Smooth muscle cell (in vitro differentiated cells): ENCODE data around the gene UGT1A3. TPM values are rescaled to one million over a fixed set of nuclear protein-coding genes. Genes with fewer than 3 reads are reported as not detected.
"Not testable (repeated sequence)": the region's sequence is repeated elsewhere in the genome, so short reads cannot be mapped to it uniquely, and the experiment has no call there.

Experiments
- DNase-seq: peaks from one replicate; lab custom pipeline; 2025; ENCODE audit not compliant: unreplicated experiment; lab: John Stamatoyannopoulos, UW
- H2AFZ ChIP-seq: fragments of 200-600 bp; sonication (generic); 2 replicates; pipeline ENCODE4 v1.6.0; 2016; ENCODE audit warnings: antibody characterized with exemption, low read depth, mild to moderate bottlenecking
- H3F3A ChIP-seq: fragments of 200-600 bp; sonication (generic); 2 replicates; pipeline ENCODE4 v1.6.0; 2017; ENCODE audit warnings: antibody characterized with exemption, low read depth
- H3K27ac ChIP-seq: fragments of 200-600 bp; sonication (generic); 2 replicates; pipeline ENCODE4 v1.5.1; 2016; ENCODE audit warnings: low read depth, mild to moderate bottlenecking
- H3K27me3 ChIP-seq: fragments of 200-600 bp; sonication (generic); 2 replicates; pipeline ENCODE4 v1.6.1; 2016; ENCODE audit warnings: low read depth, mild to moderate bottlenecking
- H3K36me3 ChIP-seq: fragments of 200-600 bp; sonication (generic); 2 replicates; pipeline ENCODE4 v1.5.1; 2016; ENCODE audit warnings: low read depth
- H3K4me1 ChIP-seq: fragments of 200-600 bp; sonication (generic); 2 replicates; pipeline ENCODE4 v1.5.1; 2016; ENCODE audit warnings: low read depth
- H3K4me2 ChIP-seq: fragments of 200-600 bp; sonication (generic); 2 replicates; pipeline ENCODE4 v1.6.0; 2016; ENCODE audit warnings: mild to moderate bottlenecking
- H3K4me3 ChIP-seq: fragments of 200-600 bp; sonication (generic); 2 replicates; pipeline ENCODE4 v1.5.1; 2016; ENCODE audit warnings: mild to moderate bottlenecking
- H3K79me2 ChIP-seq: fragments of 200-600 bp; sonication (generic); 2 replicates; pipeline ENCODE4 v1.6.0; 2016; ENCODE audit warnings: low read depth, mild to moderate bottlenecking
- H3K9ac ChIP-seq: fragments of 200-600 bp; sonication (generic); 2 replicates; pipeline ENCODE4 v1.6.0; 2016; ENCODE audit warnings: low read depth
- H3K9me3 ChIP-seq: fragments of 200-600 bp; sonication (generic); replicated peaks from 2 replicates; pipeline ENCODE4 v1.5.1; 2016; ENCODE audit warnings: low read depth
- H4K20me1 ChIP-seq: fragments of 200-600 bp; sonication (generic); 2 replicates; pipeline ENCODE4 v1.6.0; 2016; ENCODE audit warnings: low read depth
- CTCF ChIP-seq: fragments of 200-600 bp; sonication (generic); IDR thresholded peaks from 2 replicates; pipeline ENCODE4 v1.5.1; 2017; ENCODE audit warnings: borderline replicate concordance, mild to moderate bottlenecking, antibody characterized with exemption; ENCODE audit not compliant: insufficient read depth, poor library complexity, severe bottlenecking
- WGBS: methylation state at CpG from one replicate; pipeline ENCODE4 v1.1.7; 2016; ENCODE audit warnings: low lambda C conversion rate; 5-methylcytosine and 5-hydroxymethylcytosine counted together
- polyA plus RNA-seq: library from polyadenylated mRNA; unstranded; fragments of >200 nt; fragmentation: Nextera tagmentation; extraction: Ambion mirVana; gene quantifications from 2 replicates; pipeline ENCODE4 v1.2.1, GENCODE V29; 2016
- total RNA-seq: library from RNA; depleted of rRNA; stranded (reverse); fragments of >200 nt; gene quantifications from 2 replicates; pipeline ENCODE4 v1.2.3, GENCODE V29; 2014

UGT1A3 gene
- total and polyA plus RNA-seq, 2 experiments from 2014 or later, result not detected

GRCh38 chr2:233712611-233713261, 16.1 kb upstream of the UGT1A3 start, which contains the start of gene UGT1A5:
TSS of gene UGT1A5 (plus strand) at chr2:233712907. CDS start at chr2:233712992, 85 bp downstream.
- Histone ChIP-seq H4K20me1 (no peaks in the 10 kb centered on the region), H3K4me2 (no peak within 1 kb of the TSS), H3K79me2 (no peaks in the 10 kb centered on the region), H3K4me3 (no peak within 1 kb of the TSS), H3K4me1 (no peaks in the 10 kb centered on the region), H3K9ac (no peak within 1 kb of the TSS), H3F3A (no peaks in the 10 kb centered on the region), H3K27me3 (no peaks in the 10 kb centered on the region), H3K27ac (no peak within 1 kb of the TSS), H3K36me3 (no peaks in the 10 kb centered on the region), H2AFZ (no peak within 1 kb of the TSS), H3K9me3 (no peaks in the 10 kb centered on the region)
- TF ChIP-seq CTCF, result no peak
- WGBS, result 92% methylated on average over 14 of the region's 14 CpGs
- DNase-seq, result no peak

GRCh38 chr2:233713262-233713615, 15.6 kb upstream of the UGT1A3 start:
- Histone ChIP-seq H3K36me3 (no peaks in the 10 kb centered on the region), H3K4me3 (no peak overlapping the region), H3K4me2 (no peak overlapping the region), H3K27ac (no peak overlapping the region), H2AFZ (no peak overlapping the region), H3F3A (no peaks in the 10 kb centered on the region), H3K9me3 (no peaks in the 10 kb centered on the region), H3K79me2 (no peaks in the 10 kb centered on the region), H3K9ac (no peak overlapping the region), H3K27me3 (no peaks in the 10 kb centered on the region), H3K4me1 (no peaks in the 10 kb centered on the region), H4K20me1 (no peaks in the 10 kb centered on the region)
- 87% methylated on average over 7 of the region's 7 CpGs for WGBS
- DNase-seq, result no peak
- no peak for TF ChIP-seq CTCF

DNA sequence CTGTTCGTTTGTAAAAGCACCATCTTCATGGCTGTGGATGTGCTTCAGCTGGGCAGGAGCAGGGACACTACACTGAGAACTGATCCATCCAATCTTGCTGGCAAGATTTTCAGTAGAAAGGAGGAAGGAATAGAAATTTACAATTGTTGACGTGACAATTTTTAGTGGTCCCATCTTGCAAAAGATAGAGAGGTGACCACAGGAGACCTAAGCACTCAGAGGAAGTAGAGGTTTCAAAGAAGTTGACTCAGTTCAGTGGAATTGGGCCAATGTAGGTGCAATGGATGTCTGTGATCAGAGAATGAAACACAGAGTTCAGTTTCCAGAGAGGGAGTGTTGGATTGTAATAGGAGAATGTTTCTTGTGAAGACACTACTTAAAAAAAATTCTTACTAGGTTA, 14.7 kb upstream of the UGT1A3 start:
- H3K27ac ChIP-seq, result no peak overlapping the region
- H3K9me3 ChIP-seq, result no peaks in the 10 kb centered on the region
- H4K20me1 ChIP-seq, result no peaks in the 10 kb centered on the region
- no peak for DNase-seq
- H3K4me1 ChIP-seq, result no peaks in the 10 kb centered on the region
- H3K9ac ChIP-seq, result no peak overlapping the region
- H3K36me3 ChIP-seq, result no peaks in the 10 kb centered on the region
- H3K4me2 ChIP-seq, result no peak overlapping the region
- no peak overlapping the region for H3K4me3 ChIP-seq
- WGBS, result 89% methylated on average over 2 of the region's 2 CpGs
- no peaks in the 10 kb centered on the region for H3K79me2 ChIP-seq
- no peaks in the 10 kb centered on the region for H3K27me3 ChIP-seq
- H2AFZ ChIP-seq, result no peak overlapping the region
- no peak for TF ChIP-seq CTCF
- H3F3A ChIP-seq, result no peaks in the 10 kb centered on the region

DNA sequence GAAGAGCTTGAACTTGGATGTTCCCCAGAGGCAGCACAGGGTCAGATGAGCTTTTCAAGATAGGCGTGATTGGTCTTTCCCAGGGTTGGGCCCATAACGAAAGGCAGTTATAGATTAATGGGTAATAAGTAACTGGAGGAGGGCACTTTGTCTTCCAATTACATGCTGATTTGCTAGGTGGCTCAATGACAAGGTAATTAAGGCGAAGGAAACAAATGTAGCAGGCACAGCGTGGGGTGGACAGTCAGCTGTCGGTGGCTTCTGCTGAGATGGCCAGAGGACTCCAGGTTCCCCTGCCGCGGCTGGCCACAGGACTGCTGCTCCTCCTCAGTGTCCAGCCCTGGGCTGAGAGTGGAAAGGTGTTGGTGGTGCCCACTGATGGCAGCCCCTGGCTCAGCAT, 10.3 kb upstream of the UGT1A3 start, which contains the start of gene UGT1A4:
TSS of gene UGT1A4 (plus strand) at position 185 of the 400 bp plus-strand sequence. CDS start at position 270, 85 bp downstream.
- DNase-seq, result no peak
- Histone ChIP-seq H3K4me2 (no peak within 1 kb of the TSS), H3K79me2 (no peaks in the 10 kb centered on the region), H2AFZ (no peak within 1 kb of the TSS), H3K27me3 (no peaks in the 10 kb centered on the region), H3K4me3 (no peak within 1 kb of the TSS), H3F3A (no peaks in the 10 kb centered on the region), H3K9ac (no peak within 1 kb of the TSS), H3K4me1 (no peaks in the 10 kb centered on the region), H3K36me3 (no peaks in the 10 kb centered on the region), H3K9me3 (no peaks in the 10 kb centered on the region), H4K20me1 (no peaks in the 10 kb centered on the region), H3K27ac (no peak within 1 kb of the TSS)
- WGBS, result 94% methylated on average over 7 of the region's 7 CpGs
- no peak for TF ChIP-seq CTCF

GRCh38 chr2:233736868-233737653, 8.2 kb downstream of the UGT1A3 start:
- 88% methylated on average over 14 of the region's 14 CpGs for WGBS
- H3K36me3 ChIP-seq, H3K27me3 ChIP-seq, H3K4me1 ChIP-seq, H3K9ac ChIP-seq, H4K20me1 ChIP-seq, H3K9me3 ChIP-seq, H3K27ac ChIP-seq, H3K79me2 ChIP-seq, H3K4me2 ChIP-seq, H3F3A ChIP-seq, H3K4me3 ChIP-seq, DNase-seq, H2AFZ ChIP-seq: not testable (repeated sequence)
